ENCODE data around the gene NOS1AP.

NOS1AP gene

GRCh38 chr1:162229549-162229948 is 160.1 kb downstream of the NOS1AP start:
- DNase-seq = no peak

GRCh38 chr1:162230096-162230495 is 160.6 kb downstream of the NOS1AP start:
- no peak for DNase-seq

DNA sequence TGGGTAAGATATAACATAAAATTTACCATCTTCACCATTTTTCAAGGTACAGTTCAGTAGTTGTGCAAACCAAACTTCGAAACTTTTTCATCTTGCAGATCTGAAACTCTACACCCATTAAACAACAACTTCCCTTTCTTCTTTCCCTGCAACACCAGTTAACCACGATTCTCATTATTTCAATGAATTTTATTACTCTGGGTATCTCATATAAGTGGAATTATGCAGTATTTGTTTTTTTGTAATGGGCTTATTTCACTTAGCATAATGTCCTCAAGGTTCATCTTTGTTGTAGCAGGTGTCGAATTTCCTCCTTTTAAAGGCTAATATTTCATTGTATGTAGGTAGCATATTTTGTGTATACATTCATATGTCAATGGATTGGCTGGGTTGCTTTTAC is 161.0 kb downstream of the NOS1AP start:
- no peak for DNase-seq

DNA sequence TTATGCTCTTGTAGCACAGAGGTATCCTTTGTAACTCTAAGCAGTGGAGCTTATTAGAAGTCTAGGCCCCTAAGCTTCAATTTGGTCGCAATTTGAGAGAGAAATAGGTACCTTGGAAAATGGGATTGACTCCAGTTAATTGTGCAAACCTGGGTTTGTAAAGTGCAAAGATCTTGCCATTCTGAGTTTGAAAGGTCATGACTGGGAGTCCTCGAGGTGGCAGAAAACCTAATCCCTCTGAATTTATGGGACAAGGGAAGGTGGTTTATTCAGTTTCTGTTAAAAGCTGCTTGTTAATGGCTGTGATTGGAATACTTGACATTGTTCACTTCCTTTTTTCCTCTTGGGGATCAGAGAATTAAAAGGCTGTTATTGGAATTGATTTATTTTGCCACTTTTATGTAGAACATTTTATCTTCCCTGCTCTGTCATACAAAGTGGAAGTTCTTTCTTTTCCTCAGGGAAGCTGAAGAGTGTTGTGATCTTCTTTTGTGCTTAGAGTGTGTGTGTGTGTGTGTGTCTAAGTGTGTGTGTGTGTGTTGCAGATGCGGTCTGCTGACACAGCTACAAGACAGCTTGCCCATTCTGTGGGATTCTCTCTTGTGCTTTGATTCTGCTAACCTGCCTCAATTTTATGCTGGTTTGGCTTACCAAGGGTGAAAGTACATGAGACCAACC is 162.7 kb downstream of the NOS1AP start:
- DNase-seq = no peak

GRCh38 chr1:162233066-162233465 is 163.6 kb downstream of the NOS1AP start:
- DNase-seq = no peak

DNA sequence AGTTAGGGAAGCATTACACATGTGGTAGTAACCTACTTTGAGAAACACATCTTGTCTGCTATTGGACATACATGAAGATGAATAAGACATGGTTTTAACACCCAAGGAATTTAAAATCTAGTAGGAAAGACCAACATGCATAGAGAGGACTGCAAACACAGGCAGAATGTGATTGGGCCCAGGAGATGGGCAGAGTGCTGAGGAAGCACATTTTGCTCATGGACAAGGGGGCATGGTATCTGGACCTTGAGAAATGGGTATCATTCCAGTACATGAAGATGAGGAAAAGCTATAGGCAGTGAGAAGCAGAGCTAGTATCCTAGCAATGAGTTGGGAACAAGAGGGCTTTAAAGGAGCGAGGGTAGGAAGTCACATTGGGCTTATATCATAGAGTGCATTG is 164.4 kb downstream of the NOS1AP start:
- no peak for DNase-seq

DNA sequence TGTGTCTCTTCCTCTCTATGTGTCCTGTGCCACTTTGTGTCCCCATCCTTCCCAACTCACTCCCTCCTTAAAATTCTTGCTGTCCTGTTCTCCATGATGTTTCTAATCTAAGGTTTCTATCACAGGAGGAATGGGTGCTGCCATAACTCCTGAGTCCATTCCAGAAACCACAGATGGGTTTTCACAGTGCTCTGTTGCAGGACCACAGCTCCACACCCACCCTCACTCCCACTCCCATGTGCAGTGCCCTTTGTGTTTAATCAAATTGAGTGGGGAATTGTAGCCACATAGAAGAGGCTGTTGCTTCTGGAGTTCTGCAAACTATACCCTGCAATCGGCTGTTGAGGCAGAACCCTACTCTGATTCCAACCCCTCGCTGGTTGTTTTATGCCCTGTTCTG is 165.1 kb downstream of the NOS1AP start:
- DNase-seq = no peak

- DNase-seq = no peak
Observed at GRCh38 chr1:162235241-162235800, 165.8 kb downstream of the NOS1AP start.

GRCh38 chr1:162236201-162236600 is 166.7 kb downstream of the NOS1AP start:
- no peak for DNase-seq

DNA sequence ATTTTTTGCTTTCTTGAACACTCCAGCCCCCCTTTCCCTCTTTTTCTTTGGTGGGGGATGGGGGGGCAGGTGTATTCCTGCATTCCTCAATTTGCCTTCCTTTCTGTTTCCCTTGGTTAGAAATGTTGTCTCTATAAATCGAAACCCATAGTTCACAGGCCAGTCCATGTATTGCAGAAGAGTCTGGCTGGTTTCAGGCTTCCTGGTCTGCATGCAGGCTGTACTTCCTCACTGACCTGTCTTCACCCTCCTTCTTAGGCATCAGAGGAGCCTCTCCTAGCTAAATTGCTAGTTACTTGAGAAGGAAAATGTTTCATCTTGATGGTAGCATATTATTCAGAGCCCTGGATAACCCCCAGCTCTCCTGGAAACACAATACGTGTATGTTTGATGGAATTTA is 167.1 kb downstream of the NOS1AP start:
- DNase-seq = no peak

- DNase-seq = no peak
Observed at GRCh38 chr1:162240577-162240976, 171.1 kb downstream of the NOS1AP start.

GRCh38 chr1:162242804-162243203 is 173.3 kb downstream of the NOS1AP start:
- no peak for DNase-seq

DNA sequence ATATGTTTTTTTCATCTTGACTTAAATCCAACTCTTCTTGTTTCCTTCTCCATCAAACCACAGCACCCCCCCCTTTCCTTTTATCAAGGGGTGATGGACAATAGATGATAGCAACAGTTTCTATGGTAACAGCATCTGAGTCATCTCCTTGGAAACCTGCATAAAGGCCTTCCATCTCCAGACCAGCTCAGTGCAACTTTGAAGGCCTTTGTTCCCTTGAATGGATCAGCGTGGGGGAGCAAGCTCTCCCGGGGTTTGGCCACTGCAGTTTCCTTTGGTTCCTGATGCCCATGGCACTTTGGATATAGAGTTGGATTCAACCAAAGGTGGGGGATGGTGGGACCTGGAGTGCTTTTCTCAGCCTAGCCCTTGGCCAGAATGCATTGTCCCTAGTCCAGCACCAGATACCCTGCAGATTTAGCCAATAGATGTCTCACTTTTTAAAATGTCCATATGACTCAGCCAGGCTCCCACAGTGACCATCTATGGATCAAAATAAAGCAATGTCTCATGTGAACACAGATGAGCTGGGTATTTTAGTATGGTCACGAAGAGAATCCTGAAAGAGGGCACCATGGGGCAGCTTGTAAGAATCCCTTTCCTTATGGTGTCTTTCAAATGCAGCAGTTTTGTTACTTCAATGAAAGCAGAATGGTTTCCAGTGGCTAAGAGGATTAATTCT is 179.5 kb downstream of the NOS1AP start:
- no peak for DNase-seq

DNA sequence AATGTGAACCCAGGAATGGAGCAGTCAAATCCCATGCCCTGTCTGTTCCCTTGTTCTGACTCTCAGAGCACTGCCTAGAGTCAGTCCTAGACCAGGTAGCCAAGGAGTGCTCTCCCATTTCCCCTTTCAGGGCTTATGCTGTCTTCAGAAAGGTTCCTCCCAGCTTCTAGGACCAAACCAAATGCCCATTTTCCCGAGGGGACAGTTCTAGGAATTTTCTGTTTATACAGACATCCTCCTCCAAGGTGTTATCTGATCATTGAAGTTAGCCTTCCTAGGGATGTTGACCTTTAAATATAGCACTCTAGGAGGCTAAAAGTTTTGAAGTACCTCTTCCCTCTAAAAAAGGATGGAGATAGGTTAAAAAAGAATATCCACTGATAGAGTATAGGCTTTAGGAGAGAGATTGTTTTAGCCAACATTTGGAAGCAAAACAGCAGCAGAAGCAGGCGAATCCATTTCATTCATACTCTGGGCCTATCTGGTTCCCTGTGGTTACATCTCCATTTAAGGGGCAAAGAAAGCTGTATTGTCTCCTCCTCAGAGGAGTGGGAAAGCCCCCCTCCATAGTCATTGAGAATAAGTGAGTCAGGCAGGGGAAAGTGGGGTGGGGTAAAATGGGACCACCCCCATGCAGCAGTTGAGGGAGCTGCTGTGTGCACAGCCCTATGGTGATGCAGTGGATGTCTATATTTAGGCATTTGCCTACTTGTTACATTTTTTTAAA is 180.7 kb downstream of the NOS1AP start:
- no peak for DNase-seq

DNA sequence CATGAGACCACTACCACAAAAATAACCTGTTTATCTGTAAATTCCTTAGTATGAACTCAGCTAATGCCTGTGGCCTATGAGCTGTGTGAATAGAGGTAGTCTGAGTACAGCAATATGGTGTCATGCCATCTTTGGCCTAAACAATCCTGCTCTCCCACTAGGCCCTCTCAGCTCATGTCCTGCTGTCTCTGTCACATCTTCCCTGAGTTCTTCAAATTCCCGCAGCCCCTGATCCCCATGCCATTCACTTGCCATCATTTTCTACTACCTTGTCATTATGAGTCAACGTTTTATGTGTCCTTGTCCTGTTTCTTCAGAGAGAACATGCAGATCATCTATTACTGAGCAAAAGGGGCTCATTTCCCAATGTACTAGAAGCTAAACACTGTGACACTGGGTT is 181.6 kb downstream of the NOS1AP start:
- DNase-seq = no peak

GRCh38 chr1:162252214-162252613 is 182.7 kb downstream of the NOS1AP start:
- DNase-seq = no peak

DNA sequence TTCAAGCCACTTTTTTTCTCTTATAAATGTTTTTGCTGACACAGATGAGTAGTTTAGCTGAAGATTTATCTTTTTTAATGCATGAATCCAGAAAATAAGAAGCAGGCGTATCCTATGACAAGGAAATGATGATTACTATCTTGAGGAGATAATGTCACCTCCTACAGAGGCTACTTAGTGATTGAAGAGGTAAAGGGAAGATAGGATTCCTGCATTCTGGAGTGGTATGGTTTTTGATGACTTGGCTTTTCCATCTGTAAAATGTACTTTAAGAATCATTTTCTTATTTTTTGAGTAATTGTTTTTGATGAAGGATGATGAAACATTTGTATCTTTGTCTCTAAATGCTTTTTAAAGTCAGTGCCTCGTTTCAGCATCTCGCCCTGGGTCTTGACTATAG is 184.3 kb downstream of the NOS1AP start:
- DNase-seq = no peak

- no peak for DNase-seq
Observed at GRCh38 chr1:162256287-162256686, 186.8 kb downstream of the NOS1AP start.

GRCh38 chr1:162258394-162258793 is 188.9 kb downstream of the NOS1AP start:
- DNase-seq = no peak

GRCh38 chr1:162259894-162260455 is 190.5 kb downstream of the NOS1AP start:
- no peak for DNase-seq

DNA sequence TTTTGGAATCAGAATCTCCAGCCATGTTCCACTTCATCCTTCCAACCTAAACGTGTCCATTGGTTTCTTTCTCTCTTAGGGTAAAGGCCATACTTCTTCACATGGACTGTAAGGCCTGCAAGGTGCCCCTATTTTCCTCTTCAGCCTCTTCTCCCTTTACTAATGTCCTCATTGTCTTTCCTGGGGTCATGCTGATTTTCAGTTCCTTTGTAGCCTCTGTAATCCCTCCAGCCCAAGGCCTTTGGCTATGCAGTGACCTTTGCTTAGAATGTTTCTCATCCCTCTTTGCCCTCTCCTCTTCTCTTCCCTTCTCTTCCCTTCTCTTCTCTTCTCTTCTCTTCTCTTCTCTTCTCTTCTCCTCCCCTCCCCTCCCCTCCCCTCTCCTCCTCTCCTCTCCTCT is 194.6 kb downstream of the NOS1AP start:
- DNase-seq = no peak

- no peak for DNase-seq
Observed at GRCh38 chr1:162265983-162266382, 196.5 kb downstream of the NOS1AP start.

DNA sequence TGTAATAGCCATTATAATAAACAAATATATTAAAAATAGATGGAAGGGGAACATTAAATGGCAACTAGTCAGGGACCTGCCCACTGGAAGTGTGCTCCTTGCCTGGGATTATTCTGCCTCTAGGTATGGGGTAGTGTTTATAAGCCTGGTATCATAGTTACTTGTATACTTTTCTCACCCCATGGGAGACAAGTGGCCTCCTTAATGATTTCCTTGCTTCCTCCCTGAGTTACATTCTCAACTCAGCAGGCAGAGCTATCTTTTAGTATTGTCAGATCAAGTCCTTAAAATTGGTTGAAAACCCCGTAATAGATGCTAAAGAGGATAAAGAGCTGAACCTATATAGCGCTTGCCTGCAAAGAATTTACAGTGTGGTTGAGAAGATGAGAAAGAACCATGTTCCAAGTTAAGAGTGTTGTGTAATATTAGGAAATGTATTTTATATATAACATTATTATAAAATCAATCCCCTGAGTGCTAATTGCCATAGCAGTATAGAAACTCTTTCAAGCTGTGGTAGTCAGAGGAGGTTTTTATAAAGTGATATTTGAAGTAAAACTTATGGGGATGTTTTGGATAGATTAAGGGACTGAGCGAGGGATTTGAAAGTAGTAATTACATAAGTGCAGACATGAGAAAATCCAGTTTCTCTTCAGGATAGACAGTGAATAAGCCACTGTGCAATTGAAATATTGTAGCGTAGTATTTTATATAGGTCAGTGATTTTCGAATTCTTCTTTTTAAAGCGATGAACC is 200.7 kb downstream of the NOS1AP start:
- no peak for DNase-seq

Data from NCI-H2171 (cell line).